CD4-positive, alpha-beta memory T cell (primary cell): Measurements from ENCODE around the gene SLC25A26. TPM values are rescaled to one million over a fixed set of nuclear protein-coding genes. Genes with fewer than 3 reads are reported as not detected.

Experiments
- CTCF ChIA-PET: fragments of 350-600 bp; sonication (Branson Sonifier 250); formaldehyde crosslinking; loops from one replicate; lab custom pipeline; 2021; ENCODE audit warnings: inconsistent platforms; ENCODE audit not compliant: partially characterized antibody; lab: Charles Lee
- POLR2A ChIA-PET: fragments of 350-600 bp; sonication (Branson Sonifier 250); formaldehyde crosslinking; loops from one replicate; lab custom pipeline; 2021; ENCODE audit not compliant: partially characterized antibody; lab: Charles Lee
- DNase-seq, 5 donors: peaks; one replicate each; pipeline versions ENCODE4 v3.0.0 to v3.0.0-alpha.2; 2020 to 2022; ENCODE audit warnings: mixed read lengths in 1 of 5
- H3K27ac ChIP-seq: one replicate; pipeline ENCODE4 v1.7.0; 2013; ENCODE audit warnings: low read depth, low read length
- H3K27me3 ChIP-seq: 2 replicates; pipeline ENCODE4 v1.7.0; 2013; ENCODE audit warnings: mild to moderate bottlenecking, low read length, moderate library complexity; ENCODE audit not compliant: insufficient read depth
- H3K36me3 ChIP-seq: 2 replicates; pipeline ENCODE4 v1.7.0; 2013; ENCODE audit warnings: mild to moderate bottlenecking, low read length, moderate library complexity; ENCODE audit not compliant: insufficient read depth
- H3K4me1 ChIP-seq: 2 replicates; pipeline ENCODE4 v1.7.0; 2013; ENCODE audit warnings: mild to moderate bottlenecking, low read length, moderate library complexity; ENCODE audit not compliant: insufficient read depth
- H3K4me3 ChIP-seq, 2 donors: one replicate each; pipeline ENCODE4 v1.7.0; 2013; ENCODE audit warnings: low read length in 2 of 2, mild to moderate bottlenecking in 1 of 2
- H3K9me3 ChIP-seq, 2 donors: one replicate each; pipeline ENCODE4 v1.7.0; 2013; ENCODE audit warnings: low read length in 2 of 2, control low read depth in 1 of 2; ENCODE audit not compliant: control insufficient read depth in 1 of 2
- H3K27ac Mint-ChIP-seq, 7 donors: one replicate each; pipeline ENCODE4 v1.8.0; 2020 to 2021; ENCODE audit warnings: mixed read lengths in 7 of 7, mild to moderate bottlenecking in 6 of 7, inconsistent platforms in 3 of 7, moderate library complexity in 3 of 7
- H3K27me3 Mint-ChIP-seq, 2 donors: one replicate each; pipeline ENCODE4 v1.8.0; 2020 to 2021; ENCODE audit warnings: mixed read lengths in 2 of 2
- H3K36me3 Mint-ChIP-seq, 2 donors: one replicate each; pipeline ENCODE4 v1.8.0; 2020 to 2021; ENCODE audit warnings: mixed read lengths in 2 of 2, inconsistent platforms in 1 of 2, mild to moderate bottlenecking in 1 of 2
- H3K4me1 Mint-ChIP-seq, 4 donors: one replicate each; pipeline ENCODE4 v1.8.0; 2020 to 2021; ENCODE audit warnings: mixed read lengths in 4 of 4, mild to moderate bottlenecking in 1 of 4
- H3K4me3 Mint-ChIP-seq, 8 donors: one replicate each; pipeline ENCODE4 v1.8.0; 2020 to 2021; ENCODE audit warnings: mixed read lengths in 8 of 8, mild to moderate bottlenecking in 7 of 8, moderate library complexity in 6 of 8, inconsistent platforms in 3 of 8
- H3K9me3 Mint-ChIP-seq, 8 donors: one replicate each; pipeline ENCODE4 v1.8.0; 2020 to 2021; ENCODE audit warnings: mixed read lengths in 8 of 8, mild to moderate bottlenecking in 5 of 8, inconsistent platforms in 3 of 8, moderate library complexity in 1 of 8
- intact Hi-C: fragments of 100-400 bp; cut with micrococcal nuclease; formaldehyde crosslinking; loops from one replicate; pipeline ENCODE4 v1.15.1; 2023
- polyA plus RNA-seq, 2 donors: library from polyadenylated mRNA; unstranded; fragments of 300-500 nt; fragmentation: Illumina TruSeq; gene quantifications; one replicate each; pipeline ENCODE4 v1.2.3, GENCODE V29; 2021
- total RNA-seq, 2 experiments: library from RNA; stranded (reverse); gene quantifications; one replicate each; pipeline ENCODE4 v1.2.3, GENCODE V29; 2021

SLC25A26 gene
- total and polyA plus RNA-seq, 4 experiments from 2014 or later: 18.9 to 58.1 (median 29.1) TPM

DNA sequence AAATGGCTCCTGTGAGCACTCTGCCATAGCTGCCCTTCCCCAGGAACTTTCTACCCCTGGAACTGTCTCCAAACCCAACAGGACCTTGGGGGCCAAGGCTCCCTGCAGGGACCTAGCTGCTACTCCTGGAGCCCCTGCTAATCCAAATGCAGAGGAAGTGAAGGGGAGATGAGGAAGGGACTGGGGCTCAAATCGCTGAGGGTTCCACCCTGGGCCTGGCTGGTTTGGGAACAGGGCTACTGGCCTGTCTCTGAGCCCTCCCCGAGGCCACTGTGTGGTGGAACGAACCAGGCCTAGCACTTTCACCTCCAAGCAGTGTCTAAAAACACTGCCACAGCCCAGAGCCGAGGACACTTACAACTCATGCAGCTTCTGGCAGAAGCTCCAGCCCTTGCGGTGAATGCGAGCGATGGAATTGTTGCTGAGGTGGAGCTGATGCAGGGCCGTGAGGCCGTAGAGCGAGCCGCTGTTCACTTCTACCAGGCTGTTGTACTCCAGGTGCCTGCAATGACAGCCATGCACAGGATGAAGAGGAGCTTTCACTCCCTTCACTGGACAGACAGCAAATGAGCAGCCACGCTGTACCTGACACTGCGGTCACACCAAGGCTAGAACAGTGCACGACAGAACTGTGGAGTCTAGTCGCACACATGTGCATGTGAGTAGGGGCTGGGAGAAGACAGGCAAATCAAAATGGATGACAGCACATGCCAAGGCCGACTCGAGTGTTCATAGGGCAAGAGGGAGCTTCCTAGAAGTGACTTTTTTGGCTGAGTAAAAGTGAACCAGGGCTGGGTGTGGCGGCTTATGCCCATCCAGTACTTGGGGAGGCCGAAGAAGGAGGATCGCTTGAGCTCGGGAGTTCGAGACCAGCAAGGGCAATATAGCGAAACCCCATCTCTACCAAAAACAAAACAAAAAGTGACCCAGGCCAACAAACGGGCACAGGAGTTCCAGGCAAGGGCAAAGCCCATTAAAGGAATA is 189.3 kb downstream of the SLC25A26 start:
- Histone ChIP-seq H3K9me3 (no peaks in the 10 kb centered on the region), H3K36me3 (peaks cover 83% of the 10 kb centered on the region), H3K4me3 (no peak overlapping the region), H3K27ac (no peak overlapping the region), H3K4me1 (no peaks in the 10 kb centered on the region), H3K27me3 (no peaks in the 10 kb centered on the region)
- H3K9me3 Mint-ChIP-seq: no peaks in the 10 kb centered on the region
- peak overlapping the region in 4 of 7 donors; percentile 19 to 72 (median 48) for H3K27ac Mint-ChIP-seq
- intact Hi-C loops: loop anchor here (5.0 kb wide), 1 partner anchor 72 kb away; no protein-coding TSS in a partner anchor
- no peak overlapping the region for H3K4me3 Mint-ChIP-seq
- no peak for DNase-seq
- no peaks in the 10 kb centered on the region for H3K27me3 Mint-ChIP-seq
- peaks cover 48 to 77% of the 10 kb centered on the region in 2 donors for H3K36me3 Mint-ChIP-seq
- POLR2A ChIA-PET: interaction anchor here (2.3 kb wide), 1 partner anchor 16 kb away, joined by 8 read pairs; no protein-coding TSS in a partner anchor
- peaks cover 0 to 4% (median 2%) of the 10 kb centered on the region in 4 donors for H3K4me1 Mint-ChIP-seq
- CTCF ChIA-PET: interaction anchor here (0.7 to 7.8 kb wide), 12 partner anchors 32 to 409 kb away, joined by 3 to 187 read pairs (median 4); no protein-coding TSS in a partner anchor

- ChIA-PET CTCF (interaction anchor here (0.7 to 4.8 kb wide), 9 partner anchors 33 to 411 kb away, joined by 3 to 41 read pairs (median 3); no protein-coding TSS in a partner anchor), POLR2A (interaction anchor here (2.3 kb wide), 1 partner anchor 17 kb away, joined by 8 read pairs; no protein-coding TSS in a partner anchor)
- no peaks in the 10 kb centered on the region for H3K27me3 ChIP-seq
- no peaks in the 10 kb centered on the region for H3K4me1 ChIP-seq
- H3K27ac Mint-ChIP-seq: peak overlapping the region in 2 of 7 donors; percentile 8 to 43
- peaks cover 79% of the 10 kb centered on the region for H3K36me3 ChIP-seq
- H3K4me1 Mint-ChIP-seq: peaks cover 0 to 4% (median 2%) of the 10 kb centered on the region in 4 donors
- no peaks in the 10 kb centered on the region for H3K9me3 ChIP-seq
- no peak for DNase-seq
- no peaks in the 10 kb centered on the region for H3K9me3 Mint-ChIP-seq
- no peak overlapping the region for H3K4me3 Mint-ChIP-seq
- no peak overlapping the region for H3K4me3 ChIP-seq
- H3K27ac ChIP-seq: no peak overlapping the region
- H3K36me3 Mint-ChIP-seq: peaks cover 42 to 83% of the 10 kb centered on the region in 2 donors
- intact Hi-C loops: no loop called here
- no peaks in the 10 kb centered on the region for H3K27me3 Mint-ChIP-seq
Measured at GRCh38 chr3:66410976-66411375, 190.2 kb downstream of the SLC25A26 start.

- Mint-ChIP-seq H3K4me1 (peaks cover 0 to 4% (median 2%) of the 10 kb centered on the region in 4 donors), H3K27ac (peak overlapping the region in 3 of 7 donors; percentile 10 to 44 (median 43)), H3K9me3 (no peaks in the 10 kb centered on the region), H3K4me3 (no peak overlapping the region), H3K27me3 (no peaks in the 10 kb centered on the region), H3K36me3 (peaks cover 42 to 83% of the 10 kb centered on the region in 2 donors)
- no peak for DNase-seq
- Histone ChIP-seq H3K27me3 (no peaks in the 10 kb centered on the region), H3K4me3 (no peak overlapping the region), H3K27ac (no peak overlapping the region), H3K36me3 (peaks cover 77% of the 10 kb centered on the region), H3K4me1 (no peaks in the 10 kb centered on the region), H3K9me3 (no peaks in the 10 kb centered on the region)
- ChIA-PET POLR2A (interaction anchor here (2.3 kb wide), 1 partner anchor 17 kb away, joined by 8 read pairs; no protein-coding TSS in a partner anchor), CTCF (interaction anchor here (0.8 to 1.6 kb wide), 5 partner anchors 39 to 411 kb away, joined by 3 to 4 read pairs (median 3); no protein-coding TSS in a partner anchor)
- intact Hi-C loops: no loop called here
Measured at GRCh38 chr3:66411474-66411873, 190.7 kb downstream of the SLC25A26 start.

DNA sequence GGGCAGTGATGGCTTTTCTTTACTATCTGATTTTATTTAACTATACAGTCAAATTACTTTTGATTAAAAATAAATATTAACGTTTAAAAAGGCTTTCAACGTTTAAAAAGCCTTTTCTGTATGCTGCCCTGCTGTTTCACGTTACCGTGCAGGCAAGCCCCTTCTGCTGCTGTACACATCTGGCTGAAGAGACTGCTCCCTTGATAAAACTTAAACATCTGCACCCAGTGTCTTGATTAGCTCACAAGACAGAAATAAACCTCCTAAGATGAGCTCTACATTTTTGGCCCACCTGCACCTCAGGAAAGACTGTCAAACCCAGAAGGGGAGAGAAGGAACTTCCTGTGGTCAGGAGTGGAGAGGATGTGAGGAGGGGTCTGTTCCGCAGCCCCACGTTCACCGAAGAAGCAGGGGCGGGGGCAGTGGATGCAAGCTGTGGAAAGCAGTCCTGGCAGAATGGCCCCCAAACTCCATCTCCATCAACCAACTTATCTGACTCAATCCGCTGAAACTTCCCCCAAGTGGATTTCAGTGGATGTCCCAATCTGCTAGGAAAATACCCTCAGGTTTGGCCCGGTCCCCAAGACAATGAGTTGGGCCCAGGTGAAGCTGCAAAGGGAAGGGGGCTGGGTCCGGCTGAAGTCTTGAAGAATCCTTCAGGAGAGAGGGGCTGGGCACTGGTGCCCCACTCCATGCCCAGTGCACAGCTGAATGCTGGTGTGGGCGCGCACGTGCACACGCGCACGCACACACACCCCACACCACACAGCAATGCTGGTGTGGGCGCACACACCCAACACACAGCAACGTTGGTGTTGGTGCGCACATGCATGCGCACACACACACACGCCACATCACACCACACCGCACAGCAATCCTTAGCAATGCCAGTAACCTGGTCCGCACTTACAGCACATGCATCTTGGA is 191.4 kb downstream of the SLC25A26 start:
- POLR2A ChIA-PET: interaction anchor here (2.3 kb wide), 1 partner anchor 18 kb away, joined by 8 read pairs; no protein-coding TSS in a partner anchor
- DNase-seq: no peak
- Histone ChIP-seq H3K9me3 (no peaks in the 10 kb centered on the region), H3K4me1 (no peaks in the 10 kb centered on the region), H3K27ac (no peak overlapping the region), H3K36me3 (peaks cover 74% of the 10 kb centered on the region), H3K4me3 (no peak overlapping the region), H3K27me3 (no peaks in the 10 kb centered on the region)
- H3K4me3 Mint-ChIP-seq: no peak overlapping the region
- peaks cover 43 to 88% of the 10 kb centered on the region in 2 donors for H3K36me3 Mint-ChIP-seq
- peak overlapping the region in 4 of 7 donors; percentile 8 to 64 (median 38) for H3K27ac Mint-ChIP-seq
- no peaks in the 10 kb centered on the region for H3K27me3 Mint-ChIP-seq
- no peaks in the 10 kb centered on the region for H3K9me3 Mint-ChIP-seq
- intact Hi-C loops: no loop called here
- CTCF ChIA-PET: interaction anchor here (1.1 to 2.4 kb wide), 3 partner anchors 8 to 410 kb away, joined by 3 to 7 read pairs (median 4); no protein-coding TSS in a partner anchor
- H3K4me1 Mint-ChIP-seq: peaks cover 1 to 4% (median 3%) of the 10 kb centered on the region in 4 donors

- Histone ChIP-seq H3K27me3 (no peaks in the 10 kb centered on the region), H3K27ac (no peak overlapping the region), H3K4me1 (no peaks in the 10 kb centered on the region), H3K9me3 (no peaks in the 10 kb centered on the region), H3K36me3 (peaks cover 64% of the 10 kb centered on the region), H3K4me3 (no peak overlapping the region)
- peak overlapping the region in 3 of 7 donors; percentile 46 to 70 (median 64) for H3K27ac Mint-ChIP-seq
- no peaks in the 10 kb centered on the region for H3K27me3 Mint-ChIP-seq
- peaks cover 43 to 86% of the 10 kb centered on the region in 2 donors for H3K36me3 Mint-ChIP-seq
- intact Hi-C loops: no loop called here
- ChIA-PET POLR2A (interaction anchor here (1.0 kb wide), 1 partner anchor 321 kb away, joined by 3 read pairs; no protein-coding TSS in a partner anchor), CTCF (interaction anchor here (2.4 kb wide), 1 partner anchor 9 kb away, joined by 7 read pairs; no protein-coding TSS in a partner anchor)
- peaks cover 2 to 7% (median 4%) of the 10 kb centered on the region in 4 donors for H3K4me1 Mint-ChIP-seq
- no peak for DNase-seq
- peaks cover 0 to 2% (median 0%) of the 10 kb centered on the region in 8 donors for H3K9me3 Mint-ChIP-seq
- no peak overlapping the region for H3K4me3 Mint-ChIP-seq
Measured at GRCh38 chr3:66413151-66413751, 192.4 kb downstream of the SLC25A26 start.

DNA sequence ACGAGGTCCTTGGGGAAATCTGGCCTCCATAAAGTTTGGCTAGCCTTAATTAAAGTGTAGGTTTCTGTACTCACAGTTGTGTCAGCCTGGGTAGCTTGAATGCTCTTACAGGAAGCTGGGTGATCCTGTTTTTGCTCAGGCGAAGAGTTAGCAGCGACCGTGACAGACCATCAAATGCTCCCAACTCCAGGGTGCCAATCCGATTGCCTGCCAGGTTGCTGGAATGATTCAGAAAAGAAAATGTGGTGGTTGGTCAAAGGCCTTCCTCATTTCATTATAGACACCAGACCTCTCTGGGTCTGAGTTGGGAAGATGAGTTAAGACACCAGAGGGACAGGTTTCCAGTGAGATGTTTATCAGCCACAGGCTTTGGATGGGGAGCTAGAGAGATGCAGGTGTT is 194.0 kb downstream of the SLC25A26 start:
- CTCF ChIA-PET: interaction anchor here (1.2 to 1.3 kb wide), 2 partner anchors 18 to 37 kb away, joined by 3 to 4 read pairs; no protein-coding TSS in a partner anchor
- intact Hi-C loops: no loop called here
- no peak overlapping the region for H3K4me3 ChIP-seq
- peak overlapping the region in 3 of 7 donors; percentile 25 to 62 (median 59) for H3K27ac Mint-ChIP-seq
- no peak overlapping the region for H3K4me3 Mint-ChIP-seq
- H3K4me1 ChIP-seq: no peaks in the 10 kb centered on the region
- no peaks in the 10 kb centered on the region for H3K27me3 Mint-ChIP-seq
- no peaks in the 10 kb centered on the region for H3K9me3 ChIP-seq
- DNase-seq: no peak
- peaks cover 0 to 2% (median 0%) of the 10 kb centered on the region in 8 donors for H3K9me3 Mint-ChIP-seq
- H3K36me3 ChIP-seq: peaks cover 52% of the 10 kb centered on the region
- peaks cover 5 to 23% (median 13%) of the 10 kb centered on the region in 4 donors for H3K4me1 Mint-ChIP-seq
- peaks cover 39 to 87% of the 10 kb centered on the region in 2 donors for H3K36me3 Mint-ChIP-seq
- H3K27ac ChIP-seq: no peak overlapping the region
- POLR2A ChIA-PET: no interaction called here
- no peaks in the 10 kb centered on the region for H3K27me3 ChIP-seq
